Astrocyte (in vitro differentiated cells and primary cell): ENCODE results near the gene PCLO. TPM values are rescaled to one million over a fixed set of nuclear protein-coding genes. Genes with fewer than 3 reads are reported as not detected.

Experiments used
- DNase-seq: peaks from one replicate; pipeline ENCODE4 v3.0.0-alpha.2; 2010; ENCODE audit warnings: low read depth
- FAIRE-seq: peaks from 2 replicates; lab custom pipeline; 2011; peaks lifted over from hg19 to GRCh38; lab: Jason Lieb, UNC
- H2AFZ ChIP-seq: 2 replicates; pipeline ENCODE4 v1.6.0; 2012; ENCODE audit warnings: low read depth, low read length, inconsistent platforms
- H3K27ac ChIP-seq: 2 replicates; pipeline ENCODE4 v1.5.1; 2011; ENCODE audit warnings: low read depth, low read length, inconsistent platforms
- H3K27me3 ChIP-seq: 2 replicates; pipeline ENCODE4 v1.6.0; 2011; ENCODE audit warnings: low read length, inconsistent platforms; ENCODE audit not compliant: insufficient read depth
- H3K36me3 ChIP-seq: 2 replicates; pipeline ENCODE4 v1.5.1; 2011; ENCODE audit warnings: low read length, inconsistent platforms; ENCODE audit not compliant: insufficient read depth
- H3K4me1 ChIP-seq: 2 replicates; pipeline ENCODE4 v1.5.1; 2011; ENCODE audit warnings: low read length, inconsistent platforms; ENCODE audit not compliant: insufficient read depth
- H3K4me2 ChIP-seq: 2 replicates; pipeline ENCODE4 v1.6.0; 2012; ENCODE audit warnings: low read length, inconsistent platforms
- H3K4me3 ChIP-seq: 2 replicates; pipeline ENCODE4 v1.5.1; 2011; ENCODE audit warnings: low read depth, mild to moderate bottlenecking, low read length, inconsistent platforms; ENCODE audit not compliant: insufficient read depth
- H3K79me2 ChIP-seq: 2 replicates; pipeline ENCODE4 v1.6.0; 2012; ENCODE audit warnings: mild to moderate bottlenecking, low read length, inconsistent platforms; ENCODE audit not compliant: insufficient read depth
- H3K9ac ChIP-seq: 2 replicates; pipeline ENCODE4 v1.6.0; 2012; ENCODE audit warnings: mild to moderate bottlenecking, low read length, inconsistent platforms
- H3K9me3 ChIP-seq: 2 replicates; pipeline ENCODE4 v1.5.1; 2012; ENCODE audit warnings: low read depth, mild to moderate bottlenecking, low read length, inconsistent platforms; ENCODE audit not compliant: insufficient read depth
- H4K20me1 ChIP-seq: 2 replicates; pipeline ENCODE4 v1.6.0; 2012; ENCODE audit warnings: low read length, inconsistent platforms; ENCODE audit not compliant: insufficient read depth
- H3K27ac Mint-ChIP-seq: one replicate; pipeline ENCODE4 v1.8.0; 2021; ENCODE audit warnings: mild to moderate bottlenecking, mixed read lengths; ENCODE audit not compliant: unreplicated experiment
- H3K27me3 Mint-ChIP-seq: one replicate; pipeline ENCODE4 v1.8.0; 2021; ENCODE audit warnings: low read depth, mixed read lengths; ENCODE audit not compliant: unreplicated experiment
- H3K36me3 Mint-ChIP-seq: one replicate; pipeline ENCODE4 v1.8.0; 2021; ENCODE audit warnings: low read depth, mixed read lengths; ENCODE audit not compliant: unreplicated experiment
- H3K4me1 Mint-ChIP-seq: one replicate; pipeline ENCODE4 v1.8.0; 2021; ENCODE audit warnings: low read depth, mixed read lengths; ENCODE audit not compliant: unreplicated experiment
- H3K4me3 Mint-ChIP-seq: one replicate; pipeline ENCODE4 v1.8.0; 2021; ENCODE audit warnings: mild to moderate bottlenecking, moderate library complexity, mixed read lengths; ENCODE audit not compliant: unreplicated experiment
- H3K9me3 Mint-ChIP-seq: one replicate; pipeline ENCODE4 v1.8.0; 2021; ENCODE audit warnings: mild to moderate bottlenecking, mixed read lengths; ENCODE audit not compliant: unreplicated experiment
- CTCF ChIP-seq: IDR thresholded peaks from 2 replicates; pipeline ENCODE4 v1.5.1; 2011; ENCODE audit warnings: low read depth, mild to moderate bottlenecking, inconsistent platforms, low read length, moderate library complexity; ENCODE audit not compliant: insufficient read depth
- EZH2 ChIP-seq: IDR thresholded peaks from 2 replicates; pipeline ENCODE4 v1.6.1; 2012; ENCODE audit warnings: mild to moderate bottlenecking, low read length, inconsistent platforms; ENCODE audit not compliant: insufficient read depth
- total RNA-seq: library from RNA; stranded (reverse); gene quantifications from 2 replicates; pipeline ENCODE4 v1.2.1, GENCODE V29; 2021

The PCLO gene
- total RNA-seq, 1 donor from 2014 or later = 3.0 TPM

GRCh38 chr7:82998436-82998835, 164.2 kb downstream of the PCLO start:
- no peaks in the 10 kb centered on the region for H3K27me3 ChIP-seq
- H3K4me3 ChIP-seq = no peak overlapping the region
- Mint-ChIP-seq H3K9me3 (peaks cover 8% of the 10 kb centered on the region), H3K27ac (no peak overlapping the region), H3K4me3 (no peak overlapping the region), H3K36me3 (no peaks in the 10 kb centered on the region), H3K4me1 (peaks cover 4% of the 10 kb centered on the region), H3K27me3 (no peaks in the 10 kb centered on the region)
- H3K4me1 ChIP-seq = peaks cover 5% of the 10 kb centered on the region
- no peak overlapping the region for H2AFZ ChIP-seq
- H3K4me2 ChIP-seq = no peak overlapping the region
- no peak overlapping the region for H3K9ac ChIP-seq
- FAIRE-seq = no peak
- no peak for DNase-seq
- TF ChIP-seq CTCF (no peak), EZH2 (no peak)
- no peak overlapping the region for H3K27ac ChIP-seq
- no peaks in the 10 kb centered on the region for H3K79me2 ChIP-seq
- H3K9me3 ChIP-seq = no peaks in the 10 kb centered on the region
- H4K20me1 ChIP-seq = no peaks in the 10 kb centered on the region
- no peaks in the 10 kb centered on the region for H3K36me3 ChIP-seq

GRCh38 chr7:82985144-82985802, 177.4 kb downstream of the PCLO start:
- no peaks in the 10 kb centered on the region for H3K36me3 ChIP-seq
- FAIRE-seq (no peak), DNase-seq (no peak)
- no peaks in the 10 kb centered on the region for H3K4me1 ChIP-seq
- H3K4me2 ChIP-seq = no peak overlapping the region
- no peaks in the 10 kb centered on the region for H3K9me3 ChIP-seq
- H3K27me3 ChIP-seq = no peaks in the 10 kb centered on the region
- Mint-ChIP-seq H3K36me3 (no peaks in the 10 kb centered on the region), H3K9me3 (no peaks in the 10 kb centered on the region), H3K27ac (no peak overlapping the region), H3K4me1 (no peaks in the 10 kb centered on the region), H3K27me3 (no peaks in the 10 kb centered on the region), H3K4me3 (no peak overlapping the region)
- H4K20me1 ChIP-seq = no peaks in the 10 kb centered on the region
- TF ChIP-seq CTCF = no peak
- TF ChIP-seq EZH2 = no peak
- H3K79me2 ChIP-seq = no peaks in the 10 kb centered on the region
- no peak overlapping the region for H2AFZ ChIP-seq
- no peak overlapping the region for H3K9ac ChIP-seq
- no peak overlapping the region for H3K4me3 ChIP-seq
- H3K27ac ChIP-seq = no peak overlapping the region

- FAIRE-seq (no peak), DNase-seq (no peak)
- Histone ChIP-seq H3K4me3 (no peak overlapping the region), H3K9ac (no peak overlapping the region), H3K4me2 (no peak overlapping the region), H3K27me3 (no peaks in the 10 kb centered on the region), H4K20me1 (no peaks in the 10 kb centered on the region), H2AFZ (no peak overlapping the region), H3K9me3 (no peaks in the 10 kb centered on the region), H3K79me2 (no peaks in the 10 kb centered on the region), H3K36me3 (no peaks in the 10 kb centered on the region), H3K27ac (no peak overlapping the region), H3K4me1 (no peaks in the 10 kb centered on the region)
- H3K4me3 Mint-ChIP-seq = no peak overlapping the region
- no peak overlapping the region for H3K27ac Mint-ChIP-seq
- H3K4me1 Mint-ChIP-seq = no peaks in the 10 kb centered on the region
- H3K36me3 Mint-ChIP-seq = no peaks in the 10 kb centered on the region
- no peaks in the 10 kb centered on the region for H3K9me3 Mint-ChIP-seq
- H3K27me3 Mint-ChIP-seq = no peaks in the 10 kb centered on the region
- no peak for TF ChIP-seq CTCF
These were observed 182.4 kb downstream of the PCLO start for GRCh38 chr7:82980130-82980788.
